Measurements from ENCODE around the gene RAD51B. TPM values are rescaled to one million over a fixed set of nuclear protein-coding genes. Genes with fewer than 3 reads are reported as not detected.

RAD51B gene
- total and polyA plus RNA-seq, 2 of the 13 experiments (the other 11 are each of a cell fraction or from before 2014, with no cell fraction given) = 7.0 to 9.5 TPM

GRCh38 chr14:67911562-67911961, 92.0 kb downstream of the RAD51B start (continued):
- TF ChIP-seq ZBED4 (CRISPR knock-in tag; IDR thresholded peaks at IDR 0.05; ENCODE audit: borderline replicate concordance) (no peak), ATAD3A (CRISPR knock-in tag; IDR thresholded peaks at IDR 0.05) (no peak), ZNF101 (CRISPR knock-in tag; IDR thresholded peaks at IDR 0.05; ENCODE audit: borderline replicate concordance, low read depth) (no peak)

- FAIRE-seq = no peak
- ATAC-seq = no peak
- WGBS (ENCODE audit: low lambda C conversion rate) = 99% methylated on average over 4 of the region's 4 CpGs
- Histone ChIP-seq H4K20me1 (ENCODE audit: insufficient read depth, low read length) (no peaks in the 10 kb centered on the region), H3K36me3 (replicated peaks in 1 of 2; ENCODE audit: control insufficient read depth in 1 of 2, insufficient read depth in 2 of 2, low read length in 2 of 2) (no peaks in the 10 kb centered on the region), H3K27ac (ENCODE audit: extremely low read length, insufficient read depth, low read length) (no peak overlapping the region), H3K4me2 (ENCODE audit: low read depth, low read length) (no peak overlapping the region), H3K4me1 (ENCODE audit: insufficient read depth, low read length) (no peaks in the 10 kb centered on the region), H3K9ac (ENCODE audit: insufficient read depth, low read depth, low read length) (no peak overlapping the region), H3K4me3 (replicated peaks in 1 of 3; ENCODE audit: insufficient read depth in 1 of 3, low read depth in 2 of 3, low read length in 3 of 3) (no peak overlapping the region), H3K79me2 (ENCODE audit: insufficient read depth, low read length) (no peaks in the 10 kb centered on the region), H2AFZ (ENCODE audit: low read length) (no peak overlapping the region), H3K27me3 (ENCODE audit: control insufficient read depth in 1 of 2, insufficient read depth in 2 of 2, low read length in 2 of 2) (no peaks in the 10 kb centered on the region), H3K9me3 (ENCODE audit: low read length) (no peaks in the 10 kb centered on the region)
- POLR2A ChIA-PET = no interaction called here
- intact Hi-C loops (cut with micrococcal nuclease; ENCODE audit: unreplicated experiment) (no loop called here), in situ Hi-C loops (cut with HindIII; ENCODE audit: extremely low pct_ligation_motif_present, low pct_unique_long_range_greater_than_20kb) (no loop called here)
- CTCF ChIA-PET (ENCODE audit: low intra/inter-chr PET ratio, low total read pairs) = no interaction called here
- no TSS peak for BruUV-seq (replicated peaks)
- DNase-seq (ENCODE audit: low spot score) = no peak
- TF ChIP-seq SRY (CRISPR knock-in tag; IDR thresholded peaks at IDR 0.05) = no peak
- TF ChIP-seq ZBTB44 (CRISPR knock-in tag; IDR thresholded peaks at IDR 0.05) = no peak
- TF ChIP-seq HNRNPLL (IDR thresholded peaks at IDR 0.05; ENCODE audit: low read depth, low read length, poor library complexity, severe bottlenecking) = no peak
- TF ChIP-seq PITX1 (CRISPR knock-in tag; IDR thresholded peaks at IDR 0.05) = no peak
- no peak for TF ChIP-seq ZNF142 (CRISPR knock-in tag; IDR thresholded peaks at IDR 0.05)
- TF ChIP-seq ZNF3 (CRISPR knock-in tag; IDR thresholded peaks at IDR 0.05) = no peak
- no peak for TF ChIP-seq CTCF (CRISPR knock-in tag; IDR thresholded peaks at IDR 0.05)
Observed at GRCh38 chr14:67916430-67916829, 96.9 kb downstream of the RAD51B start.

Measured in HepG2 (cell line).